Ascending aorta (tissue), 2 donors: ENCODE data around the gene FTSJ1. TPM values are rescaled to one million over a fixed set of nuclear protein-coding genes. Genes with fewer than 3 reads are reported as not detected.
A peak's percentile ranks its signal among the peaks of the same experiment; 100 is the strongest.

Experiments
- DNase-seq, 2 donors: peaks; one replicate each; pipeline ENCODE4 v3.0.0-alpha.2; 2019; ENCODE audit warnings: low spot score in 2 of 2
- H3K27ac ChIP-seq, 2 donors: fragments of 200-600 bp; sonication (generic); one replicate each; pipeline ENCODE4 v1.5.1; 2016 to 2017; ENCODE audit warnings: mild to moderate bottlenecking in 1 of 2
- H3K27me3 ChIP-seq: fragments of 200-600 bp; sonication (generic); one replicate; pipeline ENCODE4 v1.5.1; 2017
- H3K36me3 ChIP-seq, 2 donors: fragments of 200-600 bp; sonication (generic); one replicate each; pipeline ENCODE4 v1.5.1; 2016
- H3K4me1 ChIP-seq, 2 donors: fragments of 200-600 bp; sonication (generic); one replicate each; pipeline ENCODE4 v1.5.1; 2016 to 2017; ENCODE audit warnings: mild to moderate bottlenecking in 1 of 2
- H3K4me3 ChIP-seq, 2 donors: fragments of 200-600 bp; sonication (generic); one replicate each; pipeline ENCODE4 v1.5.1; 2016 to 2017; ENCODE audit warnings: mild to moderate bottlenecking in 1 of 2
- H3K9me3 ChIP-seq, 2 donors: fragments of 200-600 bp; sonication (generic); one replicate each; pipeline ENCODE4 v1.5.1; 2016
- CTCF ChIP-seq, 3 experiments: fragments of 200-600 bp in 2 of 3; fragments of 450-650 bp in 1 of 3; sonication (generic) in 2 of 3; IDR thresholded peaks; one replicate each; pipeline ENCODE4 v1.5.1; 2016 to 2019; ENCODE audit warnings: antibody characterized with exemption in 3 of 3, mild to moderate bottlenecking in 1 of 3, moderate library complexity in 1 of 3
- intact Hi-C: fragments of 100-400 bp; cut with DNase I; formaldehyde crosslinking; loops from one replicate; pipeline ENCODE4 v1.15.1; 2023
- total RNA-seq: library from RNA; depleted of rRNA; stranded (reverse); fragments of >200 nt; gene quantifications from one replicate; pipeline ENCODE4 v1.1.0, GENCODE V29; 2016

The FTSJ1 gene
- total RNA-seq, 1 donor from 2014 or later = 159 TPM

DNA sequence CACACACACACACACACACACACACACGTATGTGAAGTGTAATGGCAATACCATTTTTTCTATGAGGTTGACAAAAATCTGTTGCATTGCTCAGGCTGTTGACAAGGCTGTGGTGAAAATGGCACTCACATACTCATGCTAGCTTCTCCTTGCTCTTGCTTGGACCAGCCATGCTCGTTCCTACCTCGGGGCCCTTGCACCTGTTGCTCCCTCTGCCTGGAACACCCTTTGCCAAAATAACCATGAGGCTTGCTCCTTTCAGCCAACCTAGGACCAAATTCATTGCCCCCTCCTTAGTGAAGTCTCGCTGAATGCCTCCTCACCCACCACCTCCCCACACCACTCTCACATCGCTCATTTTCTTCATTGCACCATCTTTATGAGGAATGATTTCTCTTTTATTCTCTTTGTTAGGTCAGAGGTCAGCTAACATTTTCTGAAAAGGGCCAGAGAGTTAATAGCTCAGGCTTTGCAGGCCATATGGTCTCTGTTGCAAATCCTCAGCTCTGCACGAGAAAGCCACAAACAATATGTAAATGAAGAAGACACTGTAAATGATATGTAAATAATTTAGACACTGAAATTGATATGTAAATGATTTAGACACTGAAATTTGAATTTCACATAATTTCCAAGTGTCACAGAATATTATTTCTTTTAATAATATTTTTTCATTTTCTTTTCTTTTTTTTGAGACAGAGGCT is 19.2 kb upstream of the FTSJ1 start:
- H3K27ac ChIP-seq = no peak overlapping the region
- H3K4me3 ChIP-seq = no peak overlapping the region

GRCh38 chrX:48458711-48459110 is 17.3 kb upstream of the FTSJ1 start:
- no peak for DNase-seq
- Histone ChIP-seq H3K27me3 (no peaks in the 10 kb centered on the region), H3K4me1 (no peaks in the 10 kb centered on the region)

More for the DNA sequence above, 19.2 kb upstream of the FTSJ1 start:
- no peaks in the 10 kb centered on the region for H3K27me3 ChIP-seq
- TF ChIP-seq CTCF (IDR thresholded peaks at IDR 0.05) = no peak
- H3K9me3 ChIP-seq = no peaks in the 10 kb centered on the region
- H3K4me1 ChIP-seq = no peaks in the 10 kb centered on the region
- intact Hi-C loops = no loop called here
- DNase-seq = no peak
- no peaks in the 10 kb centered on the region for H3K36me3 ChIP-seq

GRCh38 chrX:48459483-48459882 is 16.5 kb upstream of the FTSJ1 start:
- no peaks in the 10 kb centered on the region for H3K9me3 ChIP-seq
- H3K27ac ChIP-seq = no peak overlapping the region
- H3K36me3 ChIP-seq = no peaks in the 10 kb centered on the region
- no peak for DNase-seq
- intact Hi-C loops = no loop called here
- H3K27me3 ChIP-seq = no peaks in the 10 kb centered on the region
- no peak overlapping the region for H3K4me3 ChIP-seq
- no peaks in the 10 kb centered on the region for H3K4me1 ChIP-seq
- no peak for TF ChIP-seq CTCF (IDR thresholded peaks at IDR 0.05)

More at GRCh38 chrX:48458711-48459110, 17.3 kb upstream of the FTSJ1 start:
- H3K36me3 ChIP-seq = no peaks in the 10 kb centered on the region
- intact Hi-C loops = no loop called here
- TF ChIP-seq CTCF (IDR thresholded peaks at IDR 0.05) = no peak
- H3K27ac ChIP-seq = no peak overlapping the region
- no peaks in the 10 kb centered on the region for H3K9me3 ChIP-seq
- no peak overlapping the region for H3K4me3 ChIP-seq

DNA sequence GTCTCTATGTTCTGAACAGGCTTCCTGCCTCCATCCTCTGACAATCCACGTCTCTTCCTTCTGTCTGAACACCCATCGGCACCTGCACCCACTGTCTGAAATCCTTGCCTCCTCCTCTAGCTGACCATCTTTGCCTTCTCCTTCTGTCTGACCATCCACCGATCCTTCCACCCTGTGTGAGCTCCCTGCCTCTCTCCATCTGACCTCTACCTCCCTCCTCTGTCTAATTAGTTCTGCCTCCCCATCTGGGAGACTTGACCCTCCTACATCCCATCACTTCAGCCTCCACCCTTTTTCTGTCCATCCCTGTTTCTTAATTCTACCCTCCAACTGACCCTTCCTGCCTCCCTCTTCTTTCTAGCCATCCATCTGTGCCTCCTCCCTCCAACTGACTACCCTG is 16.0 kb upstream of the FTSJ1 start:
- intact Hi-C loops = no loop called here
- no peaks in the 10 kb centered on the region for H3K9me3 ChIP-seq
- no peaks in the 10 kb centered on the region for H3K36me3 ChIP-seq
- no peak for DNase-seq
- H3K27ac ChIP-seq = no peak overlapping the region
- H3K27me3 ChIP-seq = no peaks in the 10 kb centered on the region
- H3K4me3 ChIP-seq = no peak overlapping the region
- H3K4me1 ChIP-seq = no peaks in the 10 kb centered on the region
- no peak for TF ChIP-seq CTCF (IDR thresholded peaks at IDR 0.05)

DNA sequence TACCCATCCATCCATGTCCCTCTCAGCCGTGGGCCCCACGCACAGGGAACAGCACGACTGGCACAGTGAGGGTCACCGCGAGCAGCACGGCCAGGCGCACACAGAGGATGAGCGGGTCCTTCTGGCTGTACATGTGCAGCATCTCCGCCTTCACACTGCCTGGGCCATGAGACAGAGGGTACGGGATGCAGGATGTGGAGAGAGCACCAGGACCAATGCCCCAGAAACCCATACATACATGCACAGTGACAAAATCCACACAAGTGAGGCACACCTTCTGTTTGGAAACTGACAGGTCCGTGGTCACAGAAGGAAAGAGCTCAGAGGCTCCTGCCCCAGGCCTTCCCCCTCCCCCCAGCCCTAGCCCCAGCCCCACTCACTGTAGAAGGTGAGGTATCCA is 15.4 kb upstream of the FTSJ1 start:
- H3K27me3 ChIP-seq = no peaks in the 10 kb centered on the region

More for the DNA sequence above, 15.4 kb upstream of the FTSJ1 start:
- no peaks in the 10 kb centered on the region for H3K36me3 ChIP-seq
- no peaks in the 10 kb centered on the region for H3K9me3 ChIP-seq
- H3K4me1 ChIP-seq = no peaks in the 10 kb centered on the region
- DNase-seq = peak in 1 of 2 donors; percentile 18
- intact Hi-C loops = no loop called here
- H3K27ac ChIP-seq = no peak overlapping the region
- no peak for TF ChIP-seq CTCF (IDR thresholded peaks at IDR 0.05)
- H3K4me3 ChIP-seq = no peak overlapping the region
